Upper lobe of left lung (tissue), 6 donors: ENCODE measurements around the gene TIMM21. TPM values are rescaled to one million over a fixed set of nuclear protein-coding genes. Genes with fewer than 3 reads are reported as not detected.

Experiments used
- ATAC-seq, 2 donors: fragments of 200-7000 bp; cut with Tn5 transposase; one replicate each; pipeline ENCODE4 v1.9.1; 2022; ENCODE audit warnings: mild to moderate bottlenecking in 2 of 2, moderate library complexity in 2 of 2; ENCODE audit not compliant: low FRiP score in 2 of 2
- DNase-seq, 2 donors: peaks; one replicate each; pipeline ENCODE4 v3.0.0-alpha.2; 2019 to 2020
- H3K27ac ChIP-seq, 4 donors: fragments of 200-600 bp; sonication (generic); one replicate each; pipeline ENCODE4 v1.5.1; 2016 to 2019
- H3K27me3 ChIP-seq, 4 donors: fragments of 200-600 bp; sonication (generic); one replicate each; pipeline ENCODE4 v1.5.1; 2017 to 2019
- H3K36me3 ChIP-seq, 4 donors: fragments of 200-600 bp; sonication (generic); one replicate each; pipeline ENCODE4 v1.5.1; 2016 to 2019
- H3K4me1 ChIP-seq, 4 donors: fragments of 200-600 bp; sonication (generic); one replicate each; pipeline ENCODE4 v1.5.1; 2018 to 2019
- H3K4me3 ChIP-seq, 4 donors: fragments of 200-600 bp; sonication (generic); one replicate each; pipeline ENCODE4 v1.5.1; 2017 to 2019; ENCODE audit warnings: mild to moderate bottlenecking in 2 of 4, moderate library complexity in 1 of 4
- H3K9me3 ChIP-seq, 4 donors: fragments of 200-600 bp; sonication (generic); one replicate each; pipeline ENCODE4 v1.5.1; 2018 to 2019
- CTCF ChIP-seq, 6 experiments: fragments of 450-650 bp in 4 of 6; fragments of 200-600 bp in 2 of 6; sonication (generic) in 2 of 6; IDR thresholded peaks; one replicate each; pipeline ENCODE4 v1.5.1; 2016 to 2019; ENCODE audit warnings: antibody characterized with exemption in 6 of 6
- EP300 ChIP-seq, 4 donors: sonication (generic); formaldehyde crosslinking; IDR thresholded peaks; one replicate each; pipeline ENCODE4 v1.5.1; 2017; ENCODE audit warnings: antibody characterized with exemption in 4 of 4, control low read depth in 2 of 4
- POLR2A ChIP-seq, 4 donors: fragments of 450-650 bp; IDR thresholded peaks; one replicate each; pipeline ENCODE4 v1.5.1; 2016 to 2017; ENCODE audit warnings: antibody characterized with exemption in 4 of 4, mild to moderate bottlenecking in 2 of 4
- POLR2AphosphoS5 ChIP-seq, 2 donors: sonication (generic); formaldehyde crosslinking; IDR thresholded peaks; one replicate each; pipeline ENCODE4 v1.5.1; 2017; ENCODE audit warnings: antibody characterized with exemption in 2 of 2
- WGBS, 2 donors: methylation state at CpG; one replicate each; pipeline ENCODE4 v1.1.5; 2017 to 2018; 5-methylcytosine and 5-hydroxymethylcytosine counted together
- total RNA-seq, 6 donors: library from RNA; depleted of rRNA in 4 of 6; stranded (reverse); fragments of >200 nt in 4 of 6; gene quantifications; one replicate each; pipeline versions ENCODE4 v1.1.0 to v1.2.1, GENCODE V29; 2016 to 2021
- donor health status: DM: no; HTN: no; CAD: no; lungs with moderate emphysema.
- donor health status: DM: no; HTN: yes; CAD: no; lungs with severe emphysema.

TIMM21 gene
- total RNA-seq, 6 donors from 2014 or later = 13.0 to 48.2 (median 23.3) TPM

- H3K27me3 ChIP-seq = no peaks in the 10 kb centered on the region
- peaks cover 20 to 30% (median 22%) of the 10 kb centered on the region in 4 donors for H3K4me1 ChIP-seq
- 0 to 1% methylated on average over 25 of the region's 25 CpGs for WGBS, 2 donors
- H3K4me3 ChIP-seq = peak overlapping the region; percentile 33 to 88 (median 73)
- H3K36me3 ChIP-seq = peaks cover 0 to 5% (median 0%) of the 10 kb centered on the region in 4 donors
- DNase-seq (no peak), ATAC-seq (no peak)
- peak overlapping the region; percentile 83 to 96 (median 90) for H3K27ac ChIP-seq
- TF ChIP-seq POLR2A (IDR thresholded peaks at IDR 0.05) = no peak
- TF ChIP-seq POLR2AphosphoS5 (IDR thresholded peaks at IDR 0.05) = no peak
- no peak for TF ChIP-seq EP300 (IDR thresholded peaks at IDR 0.05)
- TF ChIP-seq CTCF (IDR thresholded peaks at IDR 0.05) = no peak
- H3K9me3 ChIP-seq = no peaks in the 10 kb centered on the region
Observed at GRCh38 chr18:74148543-74149070, 284 bp downstream of the TIMM21 start.

DNA sequence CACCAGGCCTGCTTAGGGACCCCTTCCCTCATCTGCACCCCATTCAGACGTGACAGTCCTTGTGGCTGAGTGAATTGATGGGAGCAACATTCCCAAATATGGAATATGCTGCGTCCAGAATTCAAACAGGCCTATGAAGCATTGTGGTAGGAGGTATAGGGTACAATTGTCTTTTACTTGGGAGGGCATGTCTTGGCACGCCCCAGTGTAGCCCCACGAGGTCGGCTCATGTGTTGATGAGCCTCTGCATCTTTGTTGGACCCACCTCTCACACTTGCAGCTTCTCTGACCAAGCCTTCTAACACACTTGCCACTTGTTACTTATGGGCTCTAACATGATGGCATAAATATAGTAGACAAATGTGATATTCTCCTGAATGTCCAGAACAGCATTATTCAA, 1.6 kb downstream of the TIMM21 start:
- H3K4me1 ChIP-seq = peaks cover 20 to 30% (median 22%) of the 10 kb centered on the region in 4 donors
- H3K27ac ChIP-seq = no peak overlapping the region
- H3K4me3 ChIP-seq = no peak overlapping the region
- ATAC-seq (no peak), DNase-seq (no peak)
- H3K27me3 ChIP-seq = no peaks in the 10 kb centered on the region
- WGBS, 2 donors = 87 to 95% methylated on average over 5 of the region's 5 CpGs
- no peak for TF ChIP-seq CTCF (IDR thresholded peaks at IDR 0.05)
- no peak for TF ChIP-seq POLR2A (IDR thresholded peaks at IDR 0.05)
- TF ChIP-seq EP300 (IDR thresholded peaks at IDR 0.05) = no peak
- TF ChIP-seq POLR2AphosphoS5 (IDR thresholded peaks at IDR 0.05) = no peak
- H3K9me3 ChIP-seq = no peaks in the 10 kb centered on the region
- H3K36me3 ChIP-seq = peaks cover 0 to 7% (median under 1%) of the 10 kb centered on the region in 4 donors

DNA sequence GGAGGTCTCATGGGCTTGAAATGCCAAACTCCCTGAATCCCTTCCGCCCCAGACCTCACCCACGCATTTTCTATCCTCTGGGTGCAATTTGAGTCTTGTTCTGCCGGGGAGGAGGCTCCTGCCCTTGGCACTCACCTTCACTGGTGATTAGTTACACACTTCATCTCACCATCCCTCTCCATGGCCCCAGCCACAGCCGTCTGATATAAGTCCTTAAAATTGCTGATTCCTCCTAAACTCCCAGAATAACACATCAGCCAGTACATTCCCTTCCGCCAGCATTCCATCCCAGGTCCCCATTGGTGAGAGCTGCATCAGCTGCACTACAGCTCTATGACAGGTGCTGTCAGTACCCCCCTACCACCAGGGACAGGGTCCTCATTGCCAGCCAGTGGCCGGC, 3.9 kb downstream of the TIMM21 start:
- DNase-seq (no peak), ATAC-seq (no peak)
- Histone ChIP-seq H3K4me1 (peaks cover 16 to 24% (median 17%) of the 10 kb centered on the region in 4 donors), H3K27ac (no peak overlapping the region), H3K4me3 (no peak overlapping the region), H3K36me3 (peaks cover 0 to 30% (median 13%) of the 10 kb centered on the region in 4 donors), H3K9me3 (no peaks in the 10 kb centered on the region), H3K27me3 (no peaks in the 10 kb centered on the region)
- WGBS, 2 donors = 87 to 90% methylated on average over 6 of the region's 6 CpGs
- TF ChIP-seq POLR2AphosphoS5 (IDR thresholded peaks at IDR 0.05) (no peak), CTCF (IDR thresholded peaks at IDR 0.05) (no peak), EP300 (IDR thresholded peaks at IDR 0.05) (no peak), POLR2A (IDR thresholded peaks at IDR 0.05) (no peak)

DNA sequence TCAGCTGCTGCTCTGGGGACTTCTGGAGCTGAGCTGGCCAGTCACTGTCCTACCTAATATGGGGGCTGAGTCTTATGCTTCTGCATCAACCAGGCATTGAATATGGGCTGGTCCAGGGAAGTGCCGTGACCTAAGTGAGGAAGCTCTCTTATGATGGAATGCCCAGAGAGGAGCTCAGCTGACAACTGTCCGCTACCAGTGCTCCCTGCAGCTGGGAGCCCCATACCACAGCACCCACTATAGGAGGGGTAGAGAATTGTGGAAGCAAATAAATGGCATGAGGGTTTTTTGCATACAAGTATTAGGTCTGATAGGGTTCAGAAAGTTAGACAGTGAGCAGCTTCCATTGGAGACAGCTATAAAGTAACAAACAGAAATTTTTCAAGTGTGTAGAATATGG, 4.5 kb downstream of the TIMM21 start:
- TF ChIP-seq POLR2A (IDR thresholded peaks at IDR 0.05) (no peak), POLR2AphosphoS5 (IDR thresholded peaks at IDR 0.05) (no peak), CTCF (IDR thresholded peaks at IDR 0.05) (no peak), EP300 (IDR thresholded peaks at IDR 0.05) (no peak)
- Histone ChIP-seq H3K27me3 (no peaks in the 10 kb centered on the region), H3K4me1 (peaks cover 14 to 20% (median 15%) of the 10 kb centered on the region in 4 donors), H3K9me3 (no peaks in the 10 kb centered on the region), H3K27ac (no peak overlapping the region), H3K36me3 (peaks cover 0 to 36% (median 13%) of the 10 kb centered on the region in 4 donors), H3K4me3 (no peak overlapping the region)
- DNase-seq (no peak), ATAC-seq (no peak)
- WGBS, 2 donors = 86 to 88% methylated on average over 2 of the region's 2 CpGs

GRCh38 chr18:74153377-74153776, 5.1 kb downstream of the TIMM21 start:
- no peak for TF ChIP-seq CTCF (IDR thresholded peaks at IDR 0.05)
- no peak for TF ChIP-seq EP300 (IDR thresholded peaks at IDR 0.05)
- TF ChIP-seq POLR2AphosphoS5 (IDR thresholded peaks at IDR 0.05) = no peak
- no peak for TF ChIP-seq POLR2A (IDR thresholded peaks at IDR 0.05)
- Histone ChIP-seq H3K4me3 (no peak overlapping the region), H3K9me3 (no peaks in the 10 kb centered on the region), H3K36me3 (peaks cover 0 to 41% (median 15%) of the 10 kb centered on the region in 4 donors), H3K27me3 (no peaks in the 10 kb centered on the region), H3K27ac (no peak overlapping the region), H3K4me1 (peaks cover 14 to 20% (median 15%) of the 10 kb centered on the region in 4 donors)
- ATAC-seq (no peak), DNase-seq (no peak)
- 82 to 89% methylated on average over 4 of the region's 4 CpGs for WGBS, 2 donors
